SK-N-SH (cell line): ENCODE measurements around the gene GSTM2. TPM values are rescaled to one million over a fixed set of nuclear protein-coding genes. Genes with fewer than 3 reads are reported as not detected.
A peak's percentile ranks its signal among the peaks of the same experiment; 100 is the strongest.

Source experiments
- CTCF ChIA-PET: fragments of 300-600, 350-600 bp; formaldehyde crosslinking; extraction: SDS; loops from one replicate; lab custom pipeline; 2021; lab: Yijun Ruan, JAX
- POLR2A ChIA-PET: fragments of 350-600 bp; sonication (Branson Sonifier 250); formaldehyde crosslinking; extraction: SDS; loops from one replicate; lab custom pipeline; 2020; ENCODE audit warnings: antibody characterized with exemption, inconsistent platforms; lab: Yijun Ruan, JAX
- DNase-seq: peaks from one replicate; pipeline ENCODE4 v3.0.0; 2012
- H2AFZ ChIP-seq: fragments of 200-600 bp; sonication (generic); 2 replicates; pipeline ENCODE4 v1.8.1; 2016; ENCODE audit warnings: antibody characterized with exemption, mild to moderate bottlenecking, low read depth
- H3F3A ChIP-seq: fragments of 200-600 bp; sonication (generic); replicated peaks from 2 replicates; pipeline ENCODE3; 2016; ENCODE audit warnings: antibody characterized with exemption, mild to moderate bottlenecking; ENCODE audit not compliant: insufficient read depth
- H3K27ac ChIP-seq, 2 experiments: fragments of 200-500 bp in 1 of 2; fragments of 200-600 bp in 1 of 2; sonication (Bioruptor generic) in 1 of 2; sonication (generic), shearing (Covaris generic) in 1 of 2; 2 replicates each; pipeline versions ENCODE4 v1.5.1 to v1.6.1; 2014 to 2016; ENCODE audit warnings: low read depth in 2 of 2, inconsistent platforms in 1 of 2, low read length in 1 of 2, mild to moderate bottlenecking in 1 of 2, mixed read lengths in 1 of 2
- H3K27me3 ChIP-seq: fragments of 200-600 bp; sonication (generic), shearing (Covaris generic); 2 replicates; pipeline ENCODE4 v1.6.1; 2016; ENCODE audit warnings: mixed run types; ENCODE audit not compliant: insufficient read depth
- H3K36me3 ChIP-seq, 2 experiments: fragments of 200-500 bp in 1 of 2; fragments of 200-600 bp in 1 of 2; sonication (Bioruptor generic) in 1 of 2; sonication (generic) in 1 of 2; replicated peaks in 1 of 2; 2 replicates each; pipeline versions ENCODE3 to v1.5.1; 2014 to 2016; ENCODE audit warnings: low read length in 1 of 2, mild to moderate bottlenecking in 1 of 2; ENCODE audit not compliant: insufficient read depth in 2 of 2, control insufficient read depth in 1 of 2
- H3K4me1 ChIP-seq, 2 experiments: fragments of 200-500 bp in 1 of 2; fragments of 200-600 bp in 1 of 2; sonication (Bioruptor generic) in 1 of 2; sonication (generic), shearing (Covaris generic) in 1 of 2; 2 replicates each; pipeline versions ENCODE4 v1.5.1 to v1.6.1; 2014 to 2016; ENCODE audit warnings: low read depth in 1 of 2, low read length in 1 of 2, mixed run types in 1 of 2; ENCODE audit not compliant: insufficient read depth in 2 of 2, control insufficient read depth in 1 of 2
- H3K4me2 ChIP-seq: fragments of 200-600 bp; sonication (generic), shearing (Covaris generic); 2 replicates; pipeline ENCODE4 v1.6.1; 2017; ENCODE audit warnings: mixed run types
- H3K4me3 ChIP-seq, 2 experiments: fragments of 200-500 bp in 1 of 2; fragments of 200-600 bp in 1 of 2; sonication (Bioruptor generic) in 1 of 2; sonication (generic), shearing (Covaris generic) in 1 of 2; 2 replicates each; pipeline versions ENCODE4 v1.5.1 to v1.8.1; 2014 to 2016; ENCODE audit warnings: low read depth in 2 of 2, inconsistent platforms in 1 of 2, low read length in 1 of 2, mild to moderate bottlenecking in 1 of 2, mixed read lengths in 1 of 2, moderate library complexity in 1 of 2
- H3K79me2 ChIP-seq: fragments of 200-600 bp; sonication (generic); 2 replicates; pipeline ENCODE4 v1.8.1; 2017; ENCODE audit warnings: mild to moderate bottlenecking; ENCODE audit not compliant: insufficient read depth
- H3K9ac ChIP-seq: fragments of 200-600 bp; sonication (generic); 2 replicates; pipeline ENCODE4 v1.6.1; 2017; ENCODE audit warnings: mixed run types
- H3K9me2 ChIP-seq: fragments of 200-600 bp; sonication (generic); 2 replicates; pipeline ENCODE4 v1.6.1; 2017; ENCODE audit warnings: mixed run types
- H3K9me3 ChIP-seq: fragments of 200-600 bp; sonication (generic); 2 replicates; pipeline ENCODE4 v1.6.1; 2017; ENCODE audit warnings: mixed run types, mild to moderate bottlenecking, moderate library complexity
- H4K20me1 ChIP-seq: fragments of 200-600 bp; sonication (generic); 2 replicates; pipeline ENCODE4 v1.6.1; 2017; ENCODE audit warnings: mild to moderate bottlenecking, mixed run types; ENCODE audit not compliant: insufficient read depth
- ELF1 ChIP-seq: IDR thresholded peaks from 2 replicates; pipeline ENCODE4 v1.4.0; 2012
- EZH2phosphoT487 ChIP-seq: fragments of 200-600 bp; sonication (generic); IDR thresholded peaks from 2 replicates; pipeline ENCODE4 v1.6.1; 2017; ENCODE audit warnings: low read depth, mixed run types, mild to moderate bottlenecking, antibody characterized with exemption, moderate library complexity, borderline replicate concordance
- GABPA ChIP-seq: IDR thresholded peaks from 2 replicates; pipeline ENCODE4 v1.4.0; 2012; ENCODE audit warnings: low read depth, mild to moderate bottlenecking
- MXI1 ChIP-seq: IDR thresholded peaks from 2 replicates; pipeline ENCODE4 v1.6.1; 2012; ENCODE audit warnings: mild to moderate bottlenecking, low read depth, low read length, improper control_type of control experiment
- RAD21 ChIP-seq: IDR thresholded peaks from 2 replicates; pipeline ENCODE4 v1.6.1; 2012; ENCODE audit warnings: mild to moderate bottlenecking, low read length
- RXRA ChIP-seq: IDR thresholded peaks from 2 replicates; pipeline ENCODE4 v1.4.0; 2012; ENCODE audit warnings: low read depth, mild to moderate bottlenecking, borderline replicate concordance
- SMC3 ChIP-seq: IDR thresholded peaks from 2 replicates; pipeline ENCODE4 v1.6.1; 2012; ENCODE audit warnings: low read depth, low read length, improper control_type of control experiment
- YY1 ChIP-seq: IDR thresholded peaks from 2 replicates; pipeline ENCODE4 v1.4.0; 2012; ENCODE audit warnings: low read depth, mild to moderate bottlenecking
- WGBS: methylation state at CpG from one replicate; pipeline ENCODE4 v1.1.6; 2017; ENCODE audit warnings: low lambda C conversion rate; 5-methylcytosine and 5-hydroxymethylcytosine counted together
- polyA plus RNA-seq, 3 experiments: library from polyadenylated mRNA; depleted of rRNA; stranded (reverse); fragments of >200 nt; gene quantifications; 2 replicates each; pipeline ENCODE4 v1.2.3, GENCODE V29; 2012
- TF ChIP-seq, protein P1 (sequence below): fragments of 200-600 bp; sonication (generic); IDR thresholded peaks from 2 replicates; pipeline ENCODE4 v1.6.1; 2017; ENCODE audit warnings: antibody characterized with exemption, mild to moderate bottlenecking, moderate library complexity
- TF ChIP-seq, protein P2 (sequence below): IDR thresholded peaks from 2 replicates; pipeline ENCODE4 v1.6.1; 2012; ENCODE audit warnings: mild to moderate bottlenecking, low read depth, low read length, moderate library complexity

The GSTM2 gene
- polyA plus RNA-seq, 1 of the 3 experiments (the other 2 are of a cell fraction), result 70.2 TPM

DNA sequence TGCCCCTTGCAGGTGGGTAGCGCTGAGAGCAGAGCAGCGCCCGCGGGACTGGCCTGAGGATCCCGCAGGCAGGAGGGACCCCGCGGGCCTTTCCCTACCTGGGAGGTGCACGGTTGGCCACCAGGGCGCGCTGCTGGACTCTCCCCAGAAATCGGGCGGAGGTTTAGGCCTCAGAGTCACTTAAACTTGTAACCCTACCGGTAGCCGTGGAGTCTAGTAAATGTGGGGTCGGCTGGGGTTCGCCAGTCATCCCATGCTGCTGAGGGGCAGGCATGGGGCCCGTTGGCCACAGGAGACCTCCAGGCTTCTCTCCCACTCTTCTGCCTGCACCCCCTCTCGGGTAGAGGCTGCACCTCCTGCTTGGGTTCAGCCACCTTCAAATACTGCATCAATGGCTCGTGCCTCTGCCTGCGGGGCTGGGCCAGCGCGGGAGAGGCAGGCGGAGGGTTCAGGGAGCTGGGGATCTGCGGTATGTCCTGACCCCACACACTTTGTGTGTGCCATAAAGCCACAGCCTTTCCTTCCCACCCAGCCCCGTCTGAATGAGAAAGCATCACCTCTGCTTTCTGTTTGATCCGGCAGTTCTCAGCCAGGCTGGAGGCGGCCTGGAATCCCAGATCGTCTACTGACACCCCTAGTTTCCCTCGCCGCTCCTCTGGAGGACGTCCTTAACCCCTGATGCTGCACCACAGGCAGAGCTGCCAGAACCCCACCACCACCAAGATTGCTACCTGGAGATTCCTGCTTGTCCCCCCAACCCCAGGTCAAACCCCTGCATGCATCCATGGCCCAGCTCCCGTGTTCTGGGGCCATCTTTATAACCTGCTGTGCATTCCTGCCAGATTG, 24.2 kb upstream of the GSTM2 start:
- Histone ChIP-seq H3K27me3 (no peaks in the 10 kb centered on the region), H3K4me1 (peaks cover 0 to 41% of the 10 kb centered on the region in 2 experiments; a peak in 2 of 4 replicates), H3K9ac (no peak overlapping the region), H2AFZ (no peak overlapping the region), H3K4me2 (no peak overlapping the region), H4K20me1 (no peaks in the 10 kb centered on the region), H3K79me2 (no peaks in the 10 kb centered on the region), H3F3A (peaks cover 4% of the 10 kb centered on the region), H3K36me3 (no peaks in the 10 kb centered on the region), H3K4me3 (no peak overlapping the region), H3K27ac (peak overlapping the region in 1 of 2 experiments; percentile 29; a peak in 1 of 4 replicates), H3K9me2 (no peaks in the 10 kb centered on the region), H3K9me3 (no peaks in the 10 kb centered on the region)
- 83% methylated on average over 21 of the region's 32 CpGs for WGBS
- ChIA-PET POLR2A (interaction anchor here (1.2 kb wide), 1 partner anchor 8 kb away, joined by 3 read pairs; no protein-coding TSS in a partner anchor), CTCF (interaction anchor here (1.0 to 11.4 kb wide), 7 partner anchors 16 to 341 kb away, joined by 3 to 297 read pairs (median 5); partner anchors contain the start of genes AHCYL1, GNAI3 and GPR61)
- DNase-seq, result peak; percentile 49
- TF ChIP-seq RXRA (no peak), ELF1 (no peak), GABPA (no peak), SMC3 (peak; percentile 44), MXI1 (no peak), RAD21 (peak; percentile 43), YY1 (no peak), EZH2phosphoT487 (no peak)
- TF ChIP-seq, protein P1, sequence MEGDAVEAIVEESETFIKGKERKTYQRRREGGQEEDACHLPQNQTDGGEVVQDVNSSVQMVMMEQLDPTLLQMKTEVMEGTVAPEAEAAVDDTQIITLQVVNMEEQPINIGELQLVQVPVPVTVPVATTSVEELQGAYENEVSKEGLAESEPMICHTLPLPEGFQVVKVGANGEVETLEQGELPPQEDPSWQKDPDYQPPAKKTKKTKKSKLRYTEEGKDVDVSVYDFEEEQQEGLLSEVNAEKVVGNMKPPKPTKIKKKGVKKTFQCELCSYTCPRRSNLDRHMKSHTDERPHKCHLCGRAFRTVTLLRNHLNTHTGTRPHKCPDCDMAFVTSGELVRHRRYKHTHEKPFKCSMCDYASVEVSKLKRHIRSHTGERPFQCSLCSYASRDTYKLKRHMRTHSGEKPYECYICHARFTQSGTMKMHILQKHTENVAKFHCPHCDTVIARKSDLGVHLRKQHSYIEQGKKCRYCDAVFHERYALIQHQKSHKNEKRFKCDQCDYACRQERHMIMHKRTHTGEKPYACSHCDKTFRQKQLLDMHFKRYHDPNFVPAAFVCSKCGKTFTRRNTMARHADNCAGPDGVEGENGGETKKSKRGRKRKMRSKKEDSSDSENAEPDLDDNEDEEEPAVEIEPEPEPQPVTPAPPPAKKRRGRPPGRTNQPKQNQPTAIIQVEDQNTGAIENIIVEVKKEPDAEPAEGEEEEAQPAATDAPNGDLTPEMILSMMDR, result peak; percentile 70
- TF ChIP-seq, protein P2, sequence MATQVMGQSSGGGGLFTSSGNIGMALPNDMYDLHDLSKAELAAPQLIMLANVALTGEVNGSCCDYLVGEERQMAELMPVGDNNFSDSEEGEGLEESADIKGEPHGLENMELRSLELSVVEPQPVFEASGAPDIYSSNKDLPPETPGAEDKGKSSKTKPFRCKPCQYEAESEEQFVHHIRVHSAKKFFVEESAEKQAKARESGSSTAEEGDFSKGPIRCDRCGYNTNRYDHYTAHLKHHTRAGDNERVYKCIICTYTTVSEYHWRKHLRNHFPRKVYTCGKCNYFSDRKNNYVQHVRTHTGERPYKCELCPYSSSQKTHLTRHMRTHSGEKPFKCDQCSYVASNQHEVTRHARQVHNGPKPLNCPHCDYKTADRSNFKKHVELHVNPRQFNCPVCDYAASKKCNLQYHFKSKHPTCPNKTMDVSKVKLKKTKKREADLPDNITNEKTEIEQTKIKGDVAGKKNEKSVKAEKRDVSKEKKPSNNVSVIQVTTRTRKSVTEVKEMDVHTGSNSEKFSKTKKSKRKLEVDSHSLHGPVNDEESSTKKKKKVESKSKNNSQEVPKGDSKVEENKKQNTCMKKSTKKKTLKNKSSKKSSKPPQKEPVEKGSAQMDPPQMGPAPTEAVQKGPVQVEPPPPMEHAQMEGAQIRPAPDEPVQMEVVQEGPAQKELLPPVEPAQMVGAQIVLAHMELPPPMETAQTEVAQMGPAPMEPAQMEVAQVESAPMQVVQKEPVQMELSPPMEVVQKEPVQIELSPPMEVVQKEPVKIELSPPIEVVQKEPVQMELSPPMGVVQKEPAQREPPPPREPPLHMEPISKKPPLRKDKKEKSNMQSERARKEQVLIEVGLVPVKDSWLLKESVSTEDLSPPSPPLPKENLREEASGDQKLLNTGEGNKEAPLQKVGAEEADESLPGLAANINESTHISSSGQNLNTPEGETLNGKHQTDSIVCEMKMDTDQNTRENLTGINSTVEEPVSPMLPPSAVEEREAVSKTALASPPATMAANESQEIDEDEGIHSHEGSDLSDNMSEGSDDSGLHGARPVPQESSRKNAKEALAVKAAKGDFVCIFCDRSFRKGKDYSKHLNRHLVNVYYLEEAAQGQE, result no peak
